KMS-11 (cell line): Measurements from ENCODE around the gene CCNQ.

Experiments
- H2AFZ ChIP-seq: fragments of 200-600 bp; sonication (generic); 2 replicates; pipeline ENCODE4 v1.6.1; 2016; ENCODE audit warnings: antibody characterized with exemption, mixed run types, low read depth
- H3K27ac ChIP-seq: fragments of 200-600 bp; sonication (generic); 2 replicates; pipeline ENCODE4 v1.6.1; 2016; ENCODE audit warnings: mild to moderate bottlenecking, mixed run types
- H3K27me3 ChIP-seq: fragments of 200-600 bp; sonication (generic); 2 replicates; pipeline ENCODE4 v1.6.1; 2017; ENCODE audit warnings: mild to moderate bottlenecking, low read depth, mixed run types, moderate library complexity; ENCODE audit not compliant: insufficient read depth
- H3K36me3 ChIP-seq: fragments of 200-600 bp; sonication (generic); 2 replicates; pipeline ENCODE4 v1.6.1; 2017; ENCODE audit warnings: mild to moderate bottlenecking, mixed run types; ENCODE audit not compliant: insufficient read depth
- H3K4me1 ChIP-seq: fragments of 200-600 bp; sonication (generic); 2 replicates; pipeline ENCODE4 v1.6.1; 2016; ENCODE audit warnings: mild to moderate bottlenecking, low read depth, mixed run types; ENCODE audit not compliant: poor library complexity, severe bottlenecking
- H3K4me2 ChIP-seq: fragments of 200-600 bp; sonication (generic); 2 replicates; pipeline ENCODE4 v1.7.0; 2016; ENCODE audit warnings: mild to moderate bottlenecking, mixed run types
- H3K4me3 ChIP-seq: fragments of 200-600 bp; sonication (generic); IDR thresholded peaks from 2 replicates; pipeline ENCODE4 v1.6.1; 2017; ENCODE audit warnings: low read depth, low read length, mixed read lengths; ENCODE audit not compliant: insufficient read depth
- H3K79me2 ChIP-seq: fragments of 200-600 bp; sonication (generic); 2 replicates; pipeline ENCODE4 v1.6.1; 2016; ENCODE audit warnings: low read depth, mixed run types; ENCODE audit not compliant: insufficient read depth
- H3K9ac ChIP-seq: fragments of 200-600 bp; sonication (generic); 2 replicates; pipeline ENCODE4 v1.6.1; 2016; ENCODE audit warnings: mild to moderate bottlenecking, mixed run types
- H4K20me1 ChIP-seq: fragments of 200-600 bp; sonication (generic); 2 replicates; pipeline ENCODE4 v1.6.1; 2016; ENCODE audit warnings: mild to moderate bottlenecking, mixed run types; ENCODE audit not compliant: insufficient read depth
- TF ChIP-seq, protein P1 (sequence below): fragments of 200-600 bp; sonication (generic); conservative IDR thresholded peaks from 2 replicates; pipeline ENCODE4 v1.6.1; 2017; ENCODE audit warnings: low read depth, mild to moderate bottlenecking, antibody characterized with exemption, low read length, moderate library complexity, mixed read lengths

Gene CCNQ

DNA sequence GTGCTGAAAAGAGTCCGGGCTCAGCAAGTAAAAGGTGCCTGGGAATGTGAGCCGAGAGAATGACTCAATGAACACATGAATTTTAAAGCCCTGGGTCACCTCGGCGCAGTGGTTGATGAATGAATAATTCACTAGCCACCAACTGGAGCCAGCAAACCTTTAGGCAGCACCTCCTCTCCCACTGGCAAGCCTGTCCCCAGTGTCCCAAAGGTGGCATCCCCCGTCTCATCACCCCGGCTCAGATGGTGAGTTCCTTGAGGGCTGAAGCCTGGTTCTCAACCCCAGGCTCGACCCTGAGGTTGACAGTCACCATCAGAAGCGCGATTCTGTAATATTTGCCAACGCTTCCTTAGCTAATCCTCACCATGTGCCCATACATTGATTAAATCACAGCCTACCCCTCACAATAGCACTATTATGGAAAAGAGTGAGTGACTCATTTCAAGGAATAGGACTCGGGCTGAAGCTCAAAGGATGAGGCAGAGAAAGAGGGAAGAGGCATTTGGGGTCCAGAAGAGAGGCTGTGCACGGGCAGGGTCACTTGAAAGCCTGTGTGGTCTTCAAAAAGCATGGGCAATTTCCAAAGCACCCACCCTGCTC is 2.7 kb upstream of the CCNQ start:
- H3K27me3 ChIP-seq = no peaks in the 10 kb centered on the region; the same call in 1 of the 2 replicates
- TF ChIP-seq, protein P1, sequence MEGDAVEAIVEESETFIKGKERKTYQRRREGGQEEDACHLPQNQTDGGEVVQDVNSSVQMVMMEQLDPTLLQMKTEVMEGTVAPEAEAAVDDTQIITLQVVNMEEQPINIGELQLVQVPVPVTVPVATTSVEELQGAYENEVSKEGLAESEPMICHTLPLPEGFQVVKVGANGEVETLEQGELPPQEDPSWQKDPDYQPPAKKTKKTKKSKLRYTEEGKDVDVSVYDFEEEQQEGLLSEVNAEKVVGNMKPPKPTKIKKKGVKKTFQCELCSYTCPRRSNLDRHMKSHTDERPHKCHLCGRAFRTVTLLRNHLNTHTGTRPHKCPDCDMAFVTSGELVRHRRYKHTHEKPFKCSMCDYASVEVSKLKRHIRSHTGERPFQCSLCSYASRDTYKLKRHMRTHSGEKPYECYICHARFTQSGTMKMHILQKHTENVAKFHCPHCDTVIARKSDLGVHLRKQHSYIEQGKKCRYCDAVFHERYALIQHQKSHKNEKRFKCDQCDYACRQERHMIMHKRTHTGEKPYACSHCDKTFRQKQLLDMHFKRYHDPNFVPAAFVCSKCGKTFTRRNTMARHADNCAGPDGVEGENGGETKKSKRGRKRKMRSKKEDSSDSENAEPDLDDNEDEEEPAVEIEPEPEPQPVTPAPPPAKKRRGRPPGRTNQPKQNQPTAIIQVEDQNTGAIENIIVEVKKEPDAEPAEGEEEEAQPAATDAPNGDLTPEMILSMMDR = no peak
- H3K27ac ChIP-seq = no peak overlapping the region
- no peaks in the 10 kb centered on the region for H3K36me3 ChIP-seq
- peaks cover 11% of the 10 kb centered on the region for H3K4me1 ChIP-seq
- no peaks in the 10 kb centered on the region; the same call in 1 of the 2 replicates for H3K79me2 ChIP-seq
- no peak overlapping the region for H3K4me3 ChIP-seq
- no peak overlapping the region for H3K9ac ChIP-seq
- H4K20me1 ChIP-seq = no peaks in the 10 kb centered on the region
- H2AFZ ChIP-seq = no peak overlapping the region
- no peak overlapping the region for H3K4me2 ChIP-seq

DNA sequence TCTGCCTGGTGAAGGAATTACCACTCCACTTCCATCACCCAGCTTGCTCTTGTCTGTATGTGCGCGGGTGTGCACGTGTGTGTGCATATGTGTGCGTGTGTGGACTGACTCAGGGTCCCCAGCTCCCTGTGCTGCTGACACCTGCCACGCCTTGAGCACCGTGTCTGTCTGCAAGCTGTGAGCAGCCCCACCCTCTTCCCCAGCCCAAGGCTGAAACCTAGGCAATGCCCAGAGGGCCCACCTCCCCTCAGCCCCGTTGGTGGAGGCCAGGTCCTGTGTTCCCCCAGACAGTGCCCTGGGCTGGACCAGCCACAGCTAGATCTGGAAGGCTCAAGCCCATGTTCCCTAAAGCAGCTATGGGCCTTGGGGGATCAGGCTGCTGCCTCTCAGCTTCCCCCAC is 2.0 kb upstream of the CCNQ start:
- TF ChIP-seq, protein P1 = no peak

DNA sequence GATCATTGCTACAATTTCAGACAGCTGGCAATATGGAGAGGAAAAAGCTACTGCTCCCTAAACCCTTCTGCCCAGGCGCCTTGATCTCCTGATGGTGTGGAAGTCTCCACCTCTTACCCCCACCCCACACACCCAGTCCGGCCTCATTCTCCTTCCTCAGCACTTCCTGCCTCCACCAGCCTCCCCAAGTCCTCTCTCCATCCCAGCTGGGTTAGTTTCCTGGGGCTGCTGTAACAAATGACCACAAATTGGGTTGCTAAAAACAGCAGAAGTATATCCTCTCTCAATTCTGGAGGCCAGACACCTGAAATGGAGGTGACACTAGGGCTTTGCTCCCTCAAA is 1.1 kb upstream of the CCNQ start:
- Histone ChIP-seq H2AFZ (peak overlapping the region; percentile 66; the same call in 1 of the 2 replicates), H3K4me2 (peak overlapping the region; percentile 60), H3K27me3 (no peaks in the 10 kb centered on the region), H3K27ac (no peak overlapping the region), H3K9ac (no peak overlapping the region), H3K4me1 (peaks cover 11% of the 10 kb centered on the region), H3K4me3 (no peak overlapping the region), H3K79me2 (no peaks in the 10 kb centered on the region; the same call in 1 of the 2 replicates), H4K20me1 (no peaks in the 10 kb centered on the region), H3K36me3 (no peaks in the 10 kb centered on the region)
- TF ChIP-seq, protein P1 = no peak

More for the DNA sequence above, 2.0 kb upstream of the CCNQ start:
- Histone ChIP-seq H3K4me3 (no peak overlapping the region), H3K79me2 (no peaks in the 10 kb centered on the region; the same call in 1 of the 2 replicates), H3K36me3 (no peaks in the 10 kb centered on the region), H4K20me1 (no peaks in the 10 kb centered on the region), H3K27ac (no peak overlapping the region), H3K27me3 (no peaks in the 10 kb centered on the region; the same call in 1 of the 2 replicates), H3K4me1 (peaks cover 11% of the 10 kb centered on the region), H3K9ac (no peak overlapping the region), H3K4me2 (no peak overlapping the region), H2AFZ (no peak overlapping the region)

DNA sequence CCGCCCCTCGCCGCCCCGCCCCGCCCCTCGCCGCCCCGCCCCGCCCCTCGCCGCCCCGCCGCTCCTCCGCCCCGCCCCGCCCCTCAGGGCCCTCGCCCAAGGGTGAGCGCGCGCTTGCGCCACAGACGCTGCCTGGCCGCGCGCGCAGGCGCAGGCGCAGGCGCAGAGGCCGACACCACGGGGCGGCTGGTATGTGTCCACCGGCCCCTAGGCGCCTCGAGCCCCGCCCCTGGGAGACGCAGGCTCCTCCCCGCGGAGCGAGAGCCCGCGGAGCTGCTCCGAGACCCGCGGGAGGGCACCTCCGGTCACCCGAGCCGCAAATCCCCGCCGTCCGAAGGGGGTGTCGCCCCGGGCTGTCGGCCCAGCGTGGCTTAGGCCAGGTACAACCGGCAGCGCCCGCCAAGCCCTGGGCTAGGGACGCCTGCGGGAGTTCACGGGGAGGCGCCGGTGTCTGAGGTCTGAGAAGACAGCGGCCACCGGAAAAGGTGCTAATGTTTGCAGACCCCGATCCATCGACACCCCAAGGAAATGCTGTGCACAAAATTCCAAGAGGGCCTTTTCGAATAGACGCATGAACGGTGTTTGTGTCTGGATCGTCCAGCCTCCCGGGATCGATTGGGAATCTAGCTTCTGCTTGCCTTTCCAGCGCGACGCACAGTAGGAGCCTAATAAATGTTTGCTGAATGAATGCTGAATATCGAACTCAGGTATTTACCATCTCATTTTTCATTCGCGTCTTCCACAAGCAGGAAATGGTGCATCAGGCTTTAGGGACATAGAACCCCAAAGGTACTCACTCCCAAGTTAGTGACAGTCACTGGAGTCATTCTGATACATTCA is 473 bp upstream of the CCNQ start:
- H4K20me1 ChIP-seq = no peaks in the 10 kb centered on the region
- peak overlapping the region; percentile 66 for H2AFZ ChIP-seq
- H3K36me3 ChIP-seq = no peaks in the 10 kb centered on the region
- H3K4me1 ChIP-seq = peaks cover 11% of the 10 kb centered on the region
- H3K79me2 ChIP-seq = no peaks in the 10 kb centered on the region; the same call in 1 of the 2 replicates
- H3K27me3 ChIP-seq = no peaks in the 10 kb centered on the region
- peak overlapping the region; percentile 27; the same call in 1 of the 2 replicates for H3K9ac ChIP-seq
- TF ChIP-seq, protein P1 = no peak
- peak overlapping the region; percentile 60 for H3K4me2 ChIP-seq
- H3K4me3 ChIP-seq = no peak overlapping the region
- no peak overlapping the region for H3K27ac ChIP-seq
